HG03175 (cell line): ENCODE measurements around the gene ADPRM.
"Not testable (repeated sequence)": the region's sequence is repeated elsewhere in the genome, so short reads cannot be mapped to it uniquely, and the experiment has no call there.

Source experiments
- ATAC-seq: cut with Tn5 transposase; IDR thresholded peaks from one replicate; pipeline ENCODE4 v1.9.1; 2021; ENCODE audit warnings: mild to moderate bottlenecking, moderate library complexity; ENCODE audit not compliant: unreplicated experiment

The ADPRM gene

GRCh38 chr17:10697092-10698081 lies at the start of gene ADPRM, which contains the start of gene SCO1:
ADPRM (plus strand) TSS chr17:10697594; CDS start chr17:10704927, 7,333 bp downstream.
SCO1 (minus strand) TSS chr17:10697533; CDS start chr17:10697507, 26 bp downstream.
- ATAC-seq = peak; percentile 95

- ATAC-seq = no peak
Observed at GRCh38 chr17:10648381-10648780, 49.0 kb upstream of the ADPRM start.

GRCh38 chr17:10648956-10649355 lies 48.4 kb upstream of the ADPRM start:
- no peak for ATAC-seq

GRCh38 chr17:10649602-10650001 lies 47.8 kb upstream of the ADPRM start:
- no peak for ATAC-seq

- ATAC-seq = no peak
Observed at GRCh38 chr17:10651927-10652326, 45.5 kb upstream of the ADPRM start.

GRCh38 chr17:10652984-10653659 lies 44.3 kb upstream of the ADPRM start:
- no peak for ATAC-seq

GRCh38 chr17:10653987-10654386 lies 43.4 kb upstream of the ADPRM start:
- ATAC-seq = no peak

- ATAC-seq = no peak
Observed at GRCh38 chr17:10657148-10657547, 40.2 kb upstream of the ADPRM start, which contains the start of gene MYH3. MYH3 (minus strand) TSS chr17:10657309; CDS start chr17:10655064, 2,245 bp downstream.

- no peak for ATAC-seq
Observed at GRCh38 chr17:10657879-10658278, 39.5 kb upstream of the ADPRM start.

- no peak for ATAC-seq
Observed at GRCh38 chr17:10661437-10661836, 36.0 kb upstream of the ADPRM start.

GRCh38 chr17:10663231-10663630 lies 34.2 kb upstream of the ADPRM start:
- ATAC-seq = no peak

- no peak for ATAC-seq
Observed at GRCh38 chr17:10664571-10664970, 32.8 kb upstream of the ADPRM start.

- no peak for ATAC-seq
Observed at GRCh38 chr17:10666906-10667305, 30.5 kb upstream of the ADPRM start.

- no peak for ATAC-seq
Observed at GRCh38 chr17:10668775-10669174, 28.6 kb upstream of the ADPRM start.

- no peak for ATAC-seq
Observed at GRCh38 chr17:10673312-10673711, 24.1 kb upstream of the ADPRM start.

GRCh38 chr17:10674704-10675103 lies 22.7 kb upstream of the ADPRM start:
- no peak for ATAC-seq

- no peak for ATAC-seq
Observed at GRCh38 chr17:10681866-10682446, 15.4 kb upstream of the ADPRM start.

GRCh38 chr17:10683853-10684252 lies 13.5 kb upstream of the ADPRM start:
- ATAC-seq = no peak

GRCh38 chr17:10687499-10687898 lies 9.9 kb upstream of the ADPRM start:
- ATAC-seq = no peak

GRCh38 chr17:10695875-10696407 lies 1.5 kb upstream of the ADPRM start:
- ATAC-seq = not testable (repeated sequence)
